ENCODE measurements around the gene PPOX. TPM values are rescaled to one million over a fixed set of nuclear protein-coding genes. Genes with fewer than 3 reads are reported as not detected.
A peak's percentile ranks its signal among the peaks of the same experiment; 100 is the strongest.

PPOX gene
- total RNA-seq, 1 experiment from 2014 or later, result 25.4 TPM

GRCh38 chr1:161209790-161210409, 43.7 kb downstream of the PPOX start:
- Histone ChIP-seq H3K9me3 (no peaks in the 10 kb centered on the region), H3K27me3 (replicated peaks; ENCODE audit: control insufficient read depth, insufficient read depth, low read length) (no peaks in the 10 kb centered on the region), H3K4me3 (ENCODE audit: low read depth, low read length) (no peak overlapping the region), H3K4me1 (peaks cover 17% of the 10 kb centered on the region), H3K36me3 (ENCODE audit: control insufficient read depth, insufficient read depth, low read length) (peaks cover 9% of the 10 kb centered on the region)
- TF ChIP-seq CTCF (IDR thresholded peaks at IDR 0.05; ENCODE audit: insufficient read depth in 1 of 2, low read depth in 1 of 2, low read length in 1 of 2, severe bottlenecking in 1 of 2, unreplicated experiment in 1 of 2), result peak; percentile 93 to 95
- no TSS peak for BruUV-seq (replicated peaks)
- peak overlapping the region; percentile 29 for H3K27ac Mint-ChIP-seq (ENCODE audit: unreplicated experiment)
- intact Hi-C loops (cut with micrococcal nuclease; ENCODE audit: unreplicated experiment), result loop anchor here (1.0 kb wide), 3 partner anchors 15 to 164 kb away; no protein-coding TSS in a partner anchor
- H3K36me3 Mint-ChIP-seq (ENCODE audit: insufficient read depth, unreplicated experiment), result peaks cover 65% of the 10 kb centered on the region
- no peak overlapping the region for H3K4me3 Mint-ChIP-seq (ENCODE audit: unreplicated experiment)
- peaks cover 30% of the 10 kb centered on the region for H3K4me1 Mint-ChIP-seq (ENCODE audit: low read depth, unreplicated experiment)
- H3K27me3 Mint-ChIP-seq (ENCODE audit: insufficient read depth, unreplicated experiment), result no peaks in the 10 kb centered on the region
- no peaks in the 10 kb centered on the region for H3K9me3 Mint-ChIP-seq (ENCODE audit: unreplicated experiment)
- CTCF ChIA-PET, result interaction anchor here (1.1 to 1.9 kb wide), 4 partner anchors 14 to 173 kb away, joined by 3 to 13 read pairs (median 6); partner anchors contain the start of genes APOA2 and TOMM40L
- POLR2A ChIA-PET, result interaction anchor here (1.4 to 1.8 kb wide), 2 partner anchors 14 to 16 kb away, joined by 4 to 5 read pairs; partner anchors contain the start of gene TOMM40L
- peak; percentile 89 to 92 for DNase-seq

- BruUV-seq (replicated peaks), result no TSS peak
Observed at GRCh38 chr1:161214369-161214768, 48.1 kb downstream of the PPOX start.

GRCh38 chr1:161215076-161215475, 48.9 kb downstream of the PPOX start, which contains the start of gene FCER1G:
Gene FCER1G (plus strand): TSS chr1:161215295. CDS start chr1:161215322, 27 bp downstream.
- Histone ChIP-seq H3K9me3 (no peaks in the 10 kb centered on the region), H3K4me3 (ENCODE audit: low read depth, low read length) (no peak within 1 kb of the TSS), H3K36me3 (ENCODE audit: control insufficient read depth, insufficient read depth, low read length) (peaks cover 9% of the 10 kb centered on the region), H3K4me1 (peaks cover 65% of the 10 kb centered on the region), H3K27me3 (replicated peaks; ENCODE audit: control insufficient read depth, insufficient read depth, low read length) (no peaks in the 10 kb centered on the region)
- no peak for DNase-seq
- H3K27ac Mint-ChIP-seq (ENCODE audit: unreplicated experiment), result peak within 1 kb of the TSS; percentile 97
- intact Hi-C loops (cut with micrococcal nuclease; ENCODE audit: unreplicated experiment), result no loop called here
- H3K27me3 Mint-ChIP-seq (ENCODE audit: insufficient read depth, unreplicated experiment), result no peaks in the 10 kb centered on the region
- CTCF ChIA-PET, result interaction anchor here (0.7 to 2.6 kb wide), 3 partner anchors 9 to 317 kb away, joined by 3 to 25 read pairs (median 8); partner anchors contain the start of gene TOMM40L
- POLR2A ChIA-PET, result no interaction called here
- peak within 1 kb of the TSS; percentile 55 for H3K4me3 Mint-ChIP-seq (ENCODE audit: unreplicated experiment)
- no peak for TF ChIP-seq CTCF (IDR thresholded peaks at IDR 0.05; ENCODE audit: insufficient read depth in 1 of 2, low read depth in 1 of 2, low read length in 1 of 2, severe bottlenecking in 1 of 2, unreplicated experiment in 1 of 2)
- peaks cover 59% of the 10 kb centered on the region for H3K36me3 Mint-ChIP-seq (ENCODE audit: insufficient read depth, unreplicated experiment)
- no TSS peak for BruUV-seq (replicated peaks)
- no peaks in the 10 kb centered on the region for H3K9me3 Mint-ChIP-seq (ENCODE audit: unreplicated experiment)
- peaks cover 52% of the 10 kb centered on the region for H3K4me1 Mint-ChIP-seq (ENCODE audit: low read depth, unreplicated experiment)

More at GRCh38 chr1:161214369-161214768, 48.1 kb downstream of the PPOX start:
- H3K36me3 ChIP-seq (ENCODE audit: control insufficient read depth, insufficient read depth, low read length), result peaks cover 9% of the 10 kb centered on the region
- peaks cover 60% of the 10 kb centered on the region for H3K4me1 ChIP-seq
- peaks cover 58% of the 10 kb centered on the region for H3K36me3 Mint-ChIP-seq (ENCODE audit: insufficient read depth, unreplicated experiment)
- no peaks in the 10 kb centered on the region for H3K27me3 ChIP-seq (replicated peaks; ENCODE audit: control insufficient read depth, insufficient read depth, low read length)
- peak overlapping the region; percentile 2 for H3K27ac Mint-ChIP-seq (ENCODE audit: unreplicated experiment)
- H3K9me3 Mint-ChIP-seq (ENCODE audit: unreplicated experiment), result no peaks in the 10 kb centered on the region
- H3K4me3 ChIP-seq (ENCODE audit: low read depth, low read length), result no peak overlapping the region
- no peak overlapping the region for H3K4me3 Mint-ChIP-seq (ENCODE audit: unreplicated experiment)
- CTCF ChIA-PET, result interaction anchor here (0.7 kb wide), 1 partner anchor 317 kb away, joined by 8 read pairs; no protein-coding TSS in a partner anchor
- intact Hi-C loops (cut with micrococcal nuclease; ENCODE audit: unreplicated experiment), result no loop called here
- no peak for TF ChIP-seq CTCF (IDR thresholded peaks at IDR 0.05; ENCODE audit: insufficient read depth in 1 of 2, low read depth in 1 of 2, low read length in 1 of 2, severe bottlenecking in 1 of 2, unreplicated experiment in 1 of 2)
- POLR2A ChIA-PET, result no interaction called here
- peaks cover 52% of the 10 kb centered on the region for H3K4me1 Mint-ChIP-seq (ENCODE audit: low read depth, unreplicated experiment)
- no peaks in the 10 kb centered on the region for H3K27me3 Mint-ChIP-seq (ENCODE audit: insufficient read depth, unreplicated experiment)
- no peaks in the 10 kb centered on the region for H3K9me3 ChIP-seq
- DNase-seq, result no peak
